Common myeloid progenitor, CD34-positive (primary cell): ENCODE data around the gene PPFIA1.
A peak's percentile ranks its signal among the peaks of the same experiment; 100 is the strongest.

Experiments used
- CTCF ChIA-PET: fragments of 350-600 bp; sonication (Branson Sonifier 250); formaldehyde crosslinking; loops from one replicate; lab custom pipeline; 2021; ENCODE audit warnings: antibody characterized with exemption; lab: Charles Lee
- POLR2A ChIA-PET: fragments of 350-600 bp; sonication (Branson Sonifier 250); formaldehyde crosslinking; loops from one replicate; lab custom pipeline; 2021; ENCODE audit warnings: antibody characterized with exemption; lab: Charles Lee
- DNase-seq, 3 donors: peaks; one replicate each; pipeline versions ENCODE4 v3.0.0 to v3.0.0-alpha.2; 2013
- H3K27ac ChIP-seq, 2 experiments: 1 replicate in 1 of 2; 2 replicates in 1 of 2; pipeline ENCODE4 v1.7.0; 2013; ENCODE audit warnings: inconsistent platforms in 2 of 2, low read length in 2 of 2, mild to moderate bottlenecking in 2 of 2, low read depth in 1 of 2, moderate library complexity in 1 of 2; ENCODE audit not compliant: severe bottlenecking in 2 of 2, insufficient read depth in 1 of 2, poor library complexity in 1 of 2
- H3K27me3 ChIP-seq, 5 experiments: replicated peaks in 2 of 5; 1 replicate in 3 of 5; 2 replicates in 2 of 5; pipeline versions ENCODE4 v1.6.1 to v1.7.0; 2013; ENCODE audit warnings: low read length in 4 of 5, mild to moderate bottlenecking in 2 of 5, moderate library complexity in 2 of 5, inconsistent platforms in 1 of 5; ENCODE audit not compliant: insufficient read depth in 5 of 5, control insufficient read depth in 4 of 5
- H3K36me3 ChIP-seq, 4 experiments: 1 replicate in 2 of 4; 2 replicates in 2 of 4; pipeline versions ENCODE4 v1.6.1 to v1.7.0; 2013; ENCODE audit warnings: low read length in 3 of 4, control low read depth in 1 of 4, mild to moderate bottlenecking in 1 of 4; ENCODE audit not compliant: control insufficient read depth in 4 of 4, insufficient read depth in 4 of 4
- H3K4me1 ChIP-seq, 4 experiments: 1 replicate in 3 of 4; 2 replicates in 1 of 4; pipeline versions ENCODE4 v1.6.1 to v1.7.1; 2013; ENCODE audit warnings: low read length in 3 of 4, mild to moderate bottlenecking in 3 of 4, control low read depth in 1 of 4, inconsistent platforms in 1 of 4, moderate library complexity in 1 of 4; ENCODE audit not compliant: control insufficient read depth in 4 of 4, insufficient read depth in 4 of 4; ENCODE audit errors: control extremely low read depth in 1 of 4
- H3K4me3 ChIP-seq, 7 experiments: 1 replicate in 4 of 7; 2 replicates in 3 of 7; pipeline versions ENCODE4 v1.5.1 to v1.7.0; 2013; ENCODE audit warnings: mild to moderate bottlenecking in 7 of 7, low read length in 6 of 7, moderate library complexity in 6 of 7, inconsistent platforms in 2 of 7, low read depth in 2 of 7, control low read depth in 1 of 7; ENCODE audit not compliant: insufficient read depth in 4 of 7, control insufficient read depth in 1 of 7; ENCODE audit errors: extremely low read depth in 1 of 7
- H3K9me3 ChIP-seq, 5 experiments: 1 replicate in 4 of 5; 2 replicates in 1 of 5; pipeline versions ENCODE4 v1.6.1 to v1.7.1; 2013; ENCODE audit warnings: low read length in 4 of 5, mild to moderate bottlenecking in 2 of 5, inconsistent platforms in 1 of 5, low read depth in 1 of 5, moderate library complexity in 1 of 5; ENCODE audit not compliant: control insufficient read depth in 4 of 5, insufficient read depth in 2 of 5; ENCODE audit errors: control extremely low read depth in 1 of 5
- WGBS: methylation state at CpG from one replicate; pipeline ENCODE4 v1.1.5; 2013; ENCODE audit not compliant: insufficient coverage; 5-methylcytosine and 5-hydroxymethylcytosine counted together

PPFIA1 gene

GRCh38 chr11:70399681-70400112 is 129.2 kb downstream of the PPFIA1 start:
- Histone ChIP-seq H3K36me3 (no peaks in the 10 kb centered on the region), H3K9me3 (no peaks in the 10 kb centered on the region), H3K4me1 (peaks cover 1 to 33% (median 26%) of the 10 kb centered on the region in 4 experiments), H3K4me3 (no peak overlapping the region), H3K27me3 (peaks cover 2 to 78% (median 28%) of the 10 kb centered on the region in 5 experiments), H3K27ac (peak overlapping the region in 1 of 2 experiments; percentile 1)
- ChIA-PET POLR2A (no interaction called here), CTCF (interaction anchor here (0.9 to 2.2 kb wide), 3 partner anchors 12 to 34 kb away, joined by 4 to 5 read pairs (median 4); no protein-coding TSS in a partner anchor)
- peak in 2 of 3 donors; percentile 32 to 34 for DNase-seq
- WGBS, result 52% methylated on average over 13 of the region's 16 CpGs

GRCh38 chr11:70400643-70401042 is 130.2 kb downstream of the PPFIA1 start:
- POLR2A ChIA-PET, result no interaction called here
- H3K36me3 ChIP-seq, result no peaks in the 10 kb centered on the region

GRCh38 chr11:70402016-70402415 is 131.5 kb downstream of the PPFIA1 start:
- Histone ChIP-seq H3K4me3 (no peak overlapping the region), H3K36me3 (no peaks in the 10 kb centered on the region), H3K27me3 (peaks cover 2 to 76% (median 35%) of the 10 kb centered on the region in 5 experiments), H3K9me3 (no peaks in the 10 kb centered on the region), H3K27ac (no peak overlapping the region), H3K4me1 (peaks cover 1 to 27% (median 22%) of the 10 kb centered on the region in 4 experiments)
- CTCF ChIA-PET, result interaction anchor here (0.6 kb wide), 1 partner anchor 106 kb away, joined by 3 read pairs; no protein-coding TSS in a partner anchor
- WGBS, result 82% methylated on average over 3 of the region's 10 CpGs
- DNase-seq, result no peak
- POLR2A ChIA-PET, result interaction anchor here (0.6 to 0.7 kb wide), 2 partner anchors 17 to 1552 kb away, joined by 3 to 8 read pairs; no protein-coding TSS in a partner anchor

More at GRCh38 chr11:70400643-70401042, 130.2 kb downstream of the PPFIA1 start:
- Histone ChIP-seq H3K4me1 (peaks cover 1 to 33% (median 26%) of the 10 kb centered on the region in 4 experiments), H3K27ac (no peak overlapping the region), H3K9me3 (no peaks in the 10 kb centered on the region), H3K27me3 (peaks cover 2 to 79% (median 31%) of the 10 kb centered on the region in 5 experiments), H3K4me3 (no peak overlapping the region)
- DNase-seq, result no peak
- WGBS, result 97% methylated on average over 6 of the region's 8 CpGs
- CTCF ChIA-PET, result interaction anchor here (1.2 to 2.2 kb wide), 2 partner anchors 18 to 35 kb away, joined by 4 to 5 read pairs; no protein-coding TSS in a partner anchor

- H3K4me3 ChIP-seq, result no peak overlapping the region
- no peak for DNase-seq
- no peaks in the 10 kb centered on the region for H3K9me3 ChIP-seq
- peaks cover 1 to 21% (median 16%) of the 10 kb centered on the region in 4 experiments for H3K4me1 ChIP-seq
- H3K27ac ChIP-seq, result no peak overlapping the region
- no peaks in the 10 kb centered on the region for H3K36me3 ChIP-seq
- no CpG with 5 or more reads among the region's 1 CpG for WGBS
- ChIA-PET CTCF (no interaction called here), POLR2A (interaction anchor here (0.7 kb wide), 1 partner anchor 17 kb away, joined by 3 read pairs; no protein-coding TSS in a partner anchor)
- H3K27me3 ChIP-seq, result peaks cover 2 to 75% (median 38%) of the 10 kb centered on the region in 5 experiments
These were observed 132.2 kb downstream of the PPFIA1 start for GRCh38 chr11:70402685-70403084.

GRCh38 chr11:70404244-70404643 is 133.8 kb downstream of the PPFIA1 start:
- no peak overlapping the region for H3K27ac ChIP-seq
- H3K27me3 ChIP-seq, result peaks cover 2 to 79% (median 47%) of the 10 kb centered on the region in 5 experiments
- no peak for DNase-seq
- H3K9me3 ChIP-seq, result no peaks in the 10 kb centered on the region
- CTCF ChIA-PET, result no interaction called here
- peaks cover 0 to 6% (median 3%) of the 10 kb centered on the region in 4 experiments for H3K4me1 ChIP-seq
- no peaks in the 10 kb centered on the region for H3K36me3 ChIP-seq
- 94% methylated on average over 10 of the region's 11 CpGs for WGBS
- POLR2A ChIA-PET, result no interaction called here
- H3K4me3 ChIP-seq, result no peak overlapping the region

- H3K4me1 ChIP-seq, result peaks cover 1 to 5% (median 3%) of the 10 kb centered on the region in 4 experiments
These were observed 135.3 kb downstream of the PPFIA1 start for GRCh38 chr11:70405679-70406395.

More at GRCh38 chr11:70405679-70406395, 135.3 kb downstream of the PPFIA1 start:
- H3K27ac ChIP-seq, result no peak overlapping the region
- H3K4me3 ChIP-seq, result no peak overlapping the region
- DNase-seq, result no peak
- H3K9me3 ChIP-seq, result no peaks in the 10 kb centered on the region
- H3K36me3 ChIP-seq, result no peaks in the 10 kb centered on the region
- WGBS, result 96% methylated on average over 16 of the region's 20 CpGs
- peaks cover 2 to 79% (median 43%) of the 10 kb centered on the region in 5 experiments for H3K27me3 ChIP-seq
- POLR2A ChIA-PET, result no interaction called here
- CTCF ChIA-PET, result interaction anchor here (0.7 to 1.1 kb wide), 2 partner anchors 54 to 147 kb away, joined by 3 to 4 read pairs; no protein-coding TSS in a partner anchor
